Erythroblast (primary cell): ENCODE results near the gene PRR29.
A peak's percentile ranks its signal among the peaks of the same experiment; 100 is the strongest.

ENCODE experiments used
- DNase-seq, 2 experiments: peaks; one replicate each; lab custom pipeline; 2025; lab: John Stamatoyannopoulos, UW
- GATA1 ChIP-seq: IDR thresholded peaks from 2 replicates; pipeline ENCODE4 v1.6.1; 2011; ENCODE audit warnings: low read depth, mild to moderate bottlenecking, control low read depth, low read length, moderate library complexity
- POLR2A ChIP-seq: IDR thresholded peaks from 2 replicates; pipeline ENCODE4 v1.6.1; 2011; ENCODE audit warnings: mild to moderate bottlenecking, low read length

The PRR29 gene

DNA sequence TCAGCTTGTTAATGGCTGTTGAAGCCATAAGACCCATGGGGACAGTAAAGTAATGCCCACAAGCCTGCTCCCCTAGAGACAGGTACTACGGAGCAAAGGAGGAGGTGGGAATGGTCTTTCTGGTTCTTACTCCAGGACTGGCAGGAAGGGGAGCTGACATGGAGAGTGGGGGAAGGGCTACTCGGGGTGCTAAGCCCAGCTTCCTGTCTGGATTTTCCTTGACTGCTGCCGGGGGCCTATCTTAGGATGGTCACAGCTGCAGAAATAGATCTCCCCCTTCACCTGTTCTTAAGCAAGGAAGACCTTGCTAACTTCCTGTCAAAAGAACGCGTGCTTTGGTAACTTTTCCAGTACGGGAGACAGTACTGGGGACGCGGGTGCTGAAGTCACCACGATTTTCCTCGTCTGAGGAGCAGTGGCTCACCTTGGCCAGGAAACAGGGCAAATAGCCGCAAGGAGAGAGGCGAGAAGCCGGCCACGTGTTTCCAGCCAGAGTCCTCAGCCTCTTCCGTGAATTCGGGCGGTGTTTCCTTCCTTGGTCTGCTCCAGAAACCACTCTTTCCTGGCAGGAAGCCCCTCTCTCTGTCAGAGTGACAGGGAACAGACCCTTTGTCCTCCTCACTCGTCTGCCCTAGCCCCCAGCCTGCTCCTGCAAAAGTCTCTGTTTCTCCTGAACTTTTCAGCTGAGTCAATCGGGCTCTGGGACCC, 656 bp upstream of the PRR29 start:
- no peak for TF ChIP-seq GATA1
- no peak for TF ChIP-seq POLR2A
- DNase-seq: no peak

DNA sequence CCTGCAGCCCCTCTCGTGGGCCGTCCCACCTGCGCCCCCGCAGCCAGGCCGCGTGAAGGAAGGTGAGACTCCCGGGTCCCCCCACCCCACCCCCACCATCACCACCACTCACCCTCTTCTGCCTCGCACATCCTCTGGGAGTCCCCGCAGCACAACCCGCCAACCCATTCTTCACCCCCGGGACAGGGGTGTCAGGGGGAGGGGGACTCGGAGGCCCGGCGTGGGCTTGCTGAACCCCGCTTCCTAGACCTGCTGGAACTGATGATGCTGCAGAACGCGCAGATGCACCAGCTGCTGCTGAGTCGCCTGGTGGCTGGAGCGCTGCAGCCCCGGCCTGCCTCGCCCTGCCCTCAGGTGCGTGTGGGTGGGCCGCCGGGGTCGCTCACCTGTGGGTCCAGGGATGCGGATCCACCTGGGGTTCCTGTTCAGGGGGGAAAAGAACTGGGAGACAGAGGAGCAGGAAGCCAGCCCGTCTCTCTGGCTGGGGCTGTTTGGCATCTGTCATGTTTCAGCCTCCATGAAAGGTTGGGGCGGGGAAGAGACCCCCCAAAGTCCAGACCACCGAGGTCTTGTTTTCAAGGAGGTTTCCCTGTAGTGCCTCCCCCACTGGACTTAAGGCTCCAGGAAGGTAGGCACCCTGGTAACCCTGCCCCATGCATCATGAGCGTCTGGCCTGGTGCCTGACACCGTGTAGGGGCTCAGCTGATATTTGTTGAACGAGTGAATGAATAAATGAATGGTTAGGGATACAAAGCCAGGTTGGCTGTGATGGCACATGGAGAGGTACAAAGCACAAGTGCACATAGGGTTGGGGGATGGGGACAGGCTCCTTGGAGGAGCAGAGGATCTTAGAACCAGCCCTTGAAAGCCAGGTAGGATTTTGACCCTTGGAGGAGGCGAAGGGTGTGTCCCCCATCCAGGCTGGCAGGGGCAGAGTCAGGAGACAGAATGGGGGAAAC, 849 bp downstream of the PRR29 start:
- TF ChIP-seq POLR2A: no peak
- no peak for TF ChIP-seq GATA1
- DNase-seq: no peak

DNA sequence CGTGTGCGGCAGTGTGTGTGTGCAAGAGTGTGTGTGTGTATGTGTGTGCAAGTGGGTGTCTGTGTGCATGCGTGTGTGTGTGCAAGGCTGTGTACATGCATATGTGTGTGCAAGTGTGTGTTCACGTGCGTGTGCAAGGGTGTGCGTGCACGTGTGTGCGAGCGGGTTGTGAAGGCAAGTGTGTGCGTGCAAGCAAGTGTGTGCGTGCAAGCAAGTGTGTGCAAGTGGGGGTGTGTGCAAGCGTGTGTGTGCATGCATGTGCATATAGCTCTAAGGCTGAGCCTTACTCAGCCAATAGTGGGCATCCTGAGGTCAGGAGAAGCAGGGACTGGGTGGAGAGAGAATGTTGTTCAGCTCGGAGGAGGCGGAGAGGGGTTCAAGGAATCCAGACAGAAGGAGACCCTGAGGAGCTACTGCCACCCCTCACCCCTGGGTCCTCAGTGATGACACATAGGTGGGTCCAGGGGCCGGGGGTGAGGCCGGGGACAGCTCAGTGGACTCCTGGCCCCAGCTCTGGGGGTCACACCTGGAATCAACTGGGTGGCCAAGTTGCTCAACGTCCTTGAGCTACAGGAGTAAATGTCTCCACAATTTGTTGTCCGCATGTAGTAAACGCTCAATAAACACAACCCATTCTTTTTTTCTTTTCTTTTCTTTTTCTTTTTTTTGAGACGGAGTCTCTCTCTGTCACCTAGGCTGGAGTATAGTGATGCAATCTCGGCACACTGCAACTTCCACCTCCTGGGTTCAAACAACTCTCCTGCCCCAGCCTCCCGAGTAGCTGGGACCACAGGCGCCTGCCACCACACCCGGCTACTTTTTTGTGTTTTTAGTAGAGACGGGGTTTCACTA, 1.8 kb downstream of the PRR29 start:
- TF ChIP-seq GATA1 (no peak), POLR2A (no peak)
- DNase-seq: no peak

DNA sequence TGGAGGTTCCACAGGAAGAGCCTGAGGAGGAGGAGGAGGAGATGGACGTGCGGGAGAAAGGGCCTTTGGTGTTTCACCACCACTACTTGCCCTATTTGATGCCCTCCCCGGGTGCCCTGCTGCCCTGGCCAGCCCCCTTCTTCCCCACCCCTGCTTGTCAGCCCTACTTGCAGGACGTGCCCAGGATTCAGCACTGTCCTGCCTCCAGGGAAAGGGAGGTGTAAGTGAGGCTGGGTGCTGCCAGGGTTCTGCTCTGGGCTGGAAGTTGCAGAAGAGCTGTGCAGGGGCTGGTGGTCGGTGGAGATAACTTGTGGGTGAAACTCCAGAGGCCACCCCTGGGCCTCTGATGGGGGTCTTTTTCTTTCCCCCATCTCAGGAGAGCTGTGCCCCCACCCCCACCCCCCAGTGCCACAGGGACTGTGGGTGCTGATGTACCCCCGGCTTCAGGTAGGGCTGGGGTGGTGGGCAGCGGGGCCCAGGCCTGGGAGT, 3.0 kb downstream of the PRR29 start:
- no peak for DNase-seq
- TF ChIP-seq POLR2A (no peak), GATA1 (no peak)

DNA sequence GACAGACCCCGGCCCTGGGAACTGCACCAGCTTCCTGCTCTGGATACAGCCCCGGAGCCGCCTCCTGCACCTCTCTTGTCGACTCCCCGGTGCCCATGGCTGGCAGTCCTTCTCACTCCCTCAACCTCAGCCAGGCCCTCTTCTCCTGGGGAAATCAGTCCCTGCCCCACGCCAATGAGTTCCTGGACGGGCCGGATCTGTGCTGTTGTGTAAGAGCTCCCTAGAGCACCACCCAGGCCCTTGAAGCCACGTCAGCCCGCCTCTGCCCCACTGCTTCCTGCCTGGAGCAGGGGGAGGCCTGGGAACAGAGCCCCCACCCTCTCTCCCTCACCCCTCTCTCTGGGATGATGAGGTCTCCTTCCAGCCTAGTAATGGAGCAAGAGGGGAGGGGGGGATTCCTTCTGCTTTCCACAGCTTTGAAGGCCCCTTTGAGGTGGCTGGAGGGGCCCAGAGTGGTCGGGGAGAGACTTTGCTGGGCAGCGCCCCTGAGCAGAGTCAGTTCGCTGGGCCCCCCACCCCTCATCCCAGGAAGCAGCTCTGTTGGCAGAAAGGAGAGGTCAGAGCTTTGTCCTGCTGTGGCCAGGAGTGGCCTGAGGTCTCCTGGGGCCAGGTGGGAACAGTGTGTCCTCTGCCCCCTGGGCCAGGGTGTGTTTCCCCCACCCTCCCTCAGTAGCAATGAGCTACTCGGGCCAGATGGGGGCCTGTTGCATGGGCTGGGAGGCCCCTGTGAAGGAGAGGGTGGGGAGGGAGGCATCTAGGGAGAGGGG, 3.8 kb downstream of the PRR29 start:
- no peak for TF ChIP-seq GATA1
- no peak for TF ChIP-seq POLR2A
- no peak for DNase-seq

DNA sequence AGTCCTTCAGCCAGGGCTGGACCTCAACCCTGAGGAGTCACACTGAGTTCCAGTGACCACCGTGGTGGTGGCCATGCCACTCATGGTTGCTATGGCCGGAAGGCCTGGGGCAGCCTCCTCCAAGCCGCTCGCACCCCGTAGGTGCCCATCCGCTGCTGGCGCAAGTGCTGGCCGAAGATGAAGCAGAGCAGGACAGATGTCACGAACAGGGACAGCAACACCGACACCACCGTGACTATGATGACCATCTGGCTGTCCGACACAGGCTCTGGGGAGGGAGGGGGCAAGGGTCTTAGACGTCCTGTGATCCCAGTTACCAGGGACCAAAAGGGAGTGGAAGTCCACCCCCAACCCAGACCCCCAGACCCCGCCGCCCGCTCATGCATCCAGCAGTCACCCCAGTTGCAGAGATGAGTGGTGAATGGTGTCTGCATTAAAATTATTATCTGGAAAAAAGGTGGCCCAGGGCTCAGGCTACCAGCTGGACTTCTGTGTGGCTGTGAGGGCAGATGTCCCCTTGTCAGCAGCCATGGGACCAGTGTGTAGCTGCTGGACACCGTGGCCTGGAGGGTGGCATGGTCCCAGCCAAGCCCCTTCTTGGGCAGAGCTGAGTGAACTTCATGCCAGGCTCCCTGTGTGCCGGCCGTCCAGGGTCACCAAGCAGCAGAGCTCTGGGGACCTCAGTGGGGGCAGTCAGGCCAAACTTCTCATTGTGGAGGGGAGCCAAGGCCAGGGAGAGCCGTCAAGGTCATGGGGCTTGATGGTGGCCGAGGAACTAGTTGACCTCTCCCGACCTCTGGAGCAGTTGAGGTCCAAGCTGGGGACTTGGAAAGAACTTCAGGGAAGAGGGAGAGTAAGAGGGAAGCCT, 4.7 kb downstream of the PRR29 start:
- TF ChIP-seq POLR2A: no peak
- no peak for TF ChIP-seq GATA1
- no peak for DNase-seq

DNA sequence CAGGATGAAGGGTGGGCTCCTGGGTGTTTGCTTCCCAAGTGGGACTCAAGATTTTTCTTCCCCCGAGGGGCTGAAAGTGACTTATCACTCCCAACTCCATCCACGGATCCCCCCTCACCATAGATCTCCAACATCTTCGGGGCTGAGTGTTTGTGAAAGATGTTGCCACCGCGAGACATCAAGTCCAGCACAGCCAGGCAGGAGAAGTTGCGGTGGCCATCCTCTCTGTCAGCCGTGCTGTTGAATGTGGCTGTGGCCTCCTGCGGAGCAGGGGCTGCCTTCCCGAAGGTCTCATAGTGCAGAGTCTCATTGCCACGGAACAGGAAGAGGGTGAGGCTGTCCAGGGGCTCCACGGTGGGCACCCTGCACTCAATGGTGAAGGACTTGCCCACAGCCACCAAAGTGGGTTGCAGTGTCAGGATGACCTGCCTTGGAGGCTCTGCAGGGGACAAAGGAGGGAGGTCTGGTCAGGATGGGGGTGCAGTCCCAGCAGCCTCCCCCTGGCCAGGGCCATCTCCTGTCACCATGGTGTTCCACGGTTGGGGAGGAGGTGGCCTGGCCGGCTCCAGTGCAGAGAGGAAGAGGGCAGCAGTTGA, 5.5 kb downstream of the PRR29 start:
- DNase-seq: no peak
- TF ChIP-seq GATA1 (no peak), POLR2A (no peak)

DNA sequence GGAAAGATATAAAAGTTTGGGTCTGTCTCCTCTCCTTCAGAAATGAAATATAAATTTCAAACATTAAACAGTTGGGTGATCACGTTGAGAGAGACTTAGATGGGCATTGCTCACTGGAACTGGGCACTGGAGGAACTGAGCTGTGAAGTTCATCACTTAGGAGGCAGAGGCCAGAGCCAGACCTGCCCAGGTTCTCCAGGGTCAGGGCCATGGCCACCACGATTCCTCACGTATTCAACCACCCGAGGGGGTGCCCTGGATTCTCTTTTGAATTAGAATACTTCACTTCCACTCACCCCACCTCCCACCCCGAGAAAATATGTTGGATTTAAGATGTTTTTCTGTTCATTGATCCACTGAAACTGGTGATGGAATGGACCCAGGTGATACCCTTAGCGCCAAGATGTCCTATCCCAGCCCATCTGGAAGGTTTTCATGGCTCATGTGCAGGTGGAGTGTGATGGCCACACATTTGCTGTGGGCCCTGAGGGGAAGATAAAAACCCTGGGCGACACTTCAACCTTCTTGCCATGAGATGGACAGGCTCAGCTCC, 6.1 kb downstream of the PRR29 start:
- DNase-seq: no peak
- TF ChIP-seq GATA1: no peak
- no peak for TF ChIP-seq POLR2A

DNA sequence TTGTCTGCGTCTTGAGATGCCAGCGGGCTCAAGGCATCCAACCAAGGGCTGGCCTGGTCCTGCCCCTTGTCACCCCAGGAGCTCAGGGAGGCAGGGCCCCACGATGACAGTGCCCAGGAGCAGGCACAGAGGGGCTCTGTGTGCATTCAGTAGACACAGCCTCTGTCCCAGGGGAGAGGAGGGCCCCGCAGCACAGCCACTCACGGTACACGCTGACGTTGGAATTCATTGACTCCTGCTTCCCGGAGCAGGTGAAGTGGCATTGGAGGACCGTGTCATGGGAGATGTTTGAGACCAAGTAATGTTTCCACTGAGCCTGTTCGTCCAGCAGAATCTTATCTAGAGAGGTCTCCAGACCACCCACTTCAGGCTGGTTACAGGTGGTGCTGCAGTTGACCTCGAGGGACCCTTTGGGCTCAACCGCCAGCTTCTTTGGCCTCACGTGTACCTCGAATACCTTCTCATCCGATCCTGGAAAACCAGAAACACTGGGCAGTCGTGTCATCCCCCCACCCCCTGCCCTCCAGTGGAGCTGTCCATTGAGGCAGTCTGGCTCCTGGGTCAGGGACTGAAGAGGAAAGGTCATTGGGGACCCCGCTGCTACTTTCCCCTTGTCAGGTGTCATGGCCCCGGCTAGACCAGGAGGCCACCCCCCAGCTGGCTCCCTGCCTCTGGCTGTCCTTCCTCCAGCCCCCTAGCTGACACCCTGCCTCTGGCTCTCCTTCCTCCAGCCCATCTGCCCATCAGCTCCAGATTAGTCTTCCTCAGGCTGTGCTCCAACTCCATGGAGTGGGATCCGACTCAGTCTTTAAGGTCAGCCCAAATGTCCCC, 7.0 kb downstream of the PRR29 start:
- no peak for DNase-seq
- TF ChIP-seq GATA1 (no peak), POLR2A (no peak)

DNA sequence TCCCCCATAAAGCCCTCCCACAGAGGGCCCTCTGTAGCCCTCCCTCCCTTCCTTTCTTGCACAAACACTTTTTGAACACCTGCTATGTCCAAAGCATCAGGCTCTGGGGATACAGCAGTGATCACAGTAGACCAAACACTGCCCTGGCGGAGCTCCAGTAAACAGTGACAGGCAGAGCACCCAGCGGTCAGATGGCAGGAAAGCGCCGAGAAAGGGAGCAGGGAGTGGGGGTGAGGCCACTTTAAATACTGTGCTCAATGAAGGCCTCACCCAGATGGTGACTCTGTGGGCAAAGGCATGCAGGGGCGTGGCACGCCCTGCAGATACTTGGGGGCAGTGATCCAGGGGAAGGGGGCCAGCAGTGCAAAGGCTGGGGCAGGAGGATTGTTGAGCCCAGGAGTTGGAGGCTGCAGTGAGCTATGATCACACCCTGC, 7.6 kb downstream of the PRR29 start:
- peak; percentile 76 for DNase-seq
- TF ChIP-seq GATA1: no peak
- TF ChIP-seq POLR2A: no peak
